Fibroblast of lung (primary cell): ENCODE measurements around the gene SDHC. TPM values are rescaled to one million over a fixed set of nuclear protein-coding genes. Genes with fewer than 3 reads are reported as not detected.
"Not testable (repeated sequence)": the region's sequence is repeated elsewhere in the genome, so short reads cannot be mapped to it uniquely, and the experiment has no call there.

Source experiments
- DNase-seq, 2 donors: peaks; one replicate each; pipeline versions ENCODE4 v3.0.0 to v3.0.0-alpha.2; 2010; ENCODE audit warnings: low read depth in 2 of 2
- H2AFZ ChIP-seq: 2 replicates; pipeline ENCODE4 v1.5.1; 2012; ENCODE audit warnings: low read length, control low read depth, inconsistent platforms
- H3K27ac ChIP-seq: 2 replicates; pipeline ENCODE4 v1.5.1; 2011; ENCODE audit warnings: low read length, control low read depth; ENCODE audit not compliant: insufficient read depth
- H3K27me3 ChIP-seq: 2 replicates; pipeline ENCODE4 v1.5.1; 2011; ENCODE audit warnings: mild to moderate bottlenecking, low read length; ENCODE audit not compliant: control insufficient read depth, insufficient read depth
- H3K36me3 ChIP-seq: 2 replicates; pipeline ENCODE4 v1.5.1; 2011; ENCODE audit warnings: low read length; ENCODE audit not compliant: control insufficient read depth, insufficient read depth
- H3K4me1 ChIP-seq: 2 replicates; pipeline ENCODE4 v1.5.1; 2011; ENCODE audit warnings: low read length; ENCODE audit not compliant: control insufficient read depth, insufficient read depth; ENCODE audit errors: extremely low read depth
- H3K4me2 ChIP-seq: 2 replicates; pipeline ENCODE4 v1.5.1; 2011; ENCODE audit warnings: low read length, control low read depth; ENCODE audit not compliant: insufficient read depth; ENCODE audit errors: extremely low read depth
- H3K4me3 ChIP-seq, 4 experiments: fragments of 200-600 bp in 1 of 4; sonication (generic) in 1 of 4; replicated peaks in 1 of 4; 2 replicates each; pipeline ENCODE4 v1.5.1; 2011 to 2016; ENCODE audit warnings: low read length in 4 of 4, low read depth in 3 of 4, mild to moderate bottlenecking in 3 of 4, control low read depth in 2 of 4, inconsistent platforms in 1 of 4, mixed read lengths in 1 of 4; ENCODE audit not compliant: insufficient read depth in 1 of 4; ENCODE audit errors: control extremely low read depth in 1 of 4
- H3K79me2 ChIP-seq: 2 replicates; pipeline ENCODE4 v1.5.1; 2012; ENCODE audit warnings: mild to moderate bottlenecking, low read length, inconsistent platforms; ENCODE audit not compliant: control insufficient read depth, insufficient read depth
- H3K9ac ChIP-seq: 2 replicates; pipeline ENCODE4 v1.5.1; 2011; ENCODE audit warnings: mild to moderate bottlenecking, low read length, control low read depth; ENCODE audit not compliant: insufficient read depth
- H3K9me3 ChIP-seq: 2 replicates; pipeline ENCODE4 v1.5.1; 2012; ENCODE audit warnings: low read depth, low read length; ENCODE audit not compliant: control insufficient read depth, insufficient read depth
- H4K20me1 ChIP-seq: 2 replicates; pipeline ENCODE4 v1.5.1; 2011; ENCODE audit warnings: low read length; ENCODE audit not compliant: control insufficient read depth, insufficient read depth; ENCODE audit errors: extremely low read depth
- CTCF ChIP-seq, 2 donors: IDR thresholded peaks in 1 of 2; conservative IDR thresholded peaks in 1 of 2; 1 replicate in 1 of 2; 2 replicates in 1 of 2; pipeline ENCODE4 v1.5.1; 2011 to 2012; ENCODE audit warnings: low read length in 2 of 2, control low read depth in 1 of 2, inconsistent platforms in 1 of 2, low read depth in 1 of 2, mild to moderate bottlenecking in 1 of 2
- EZH2 ChIP-seq: IDR thresholded peaks from 2 replicates; pipeline ENCODE4 v1.5.1; 2012; ENCODE audit warnings: low read length, control low read depth, mild to moderate bottlenecking; ENCODE audit errors: missing control alignments
- polyA plus RNA-seq, 2 donors: library from polyadenylated mRNA; depleted of rRNA in 1 of 2; stranded (reverse) in 1 of 2; unstranded in 1 of 2; fragments of >200 nt; gene quantifications; 2 replicates each; pipeline ENCODE4 v1.2.1, GENCODE V29; 2011 to 2012; ENCODE audit warnings: missing spikeins in 1 of 2
- total RNA-seq: library from RNA; depleted of rRNA; stranded (reverse); fragments of >200 nt; gene quantifications from 2 replicates; pipeline ENCODE4 v1.2.1, GENCODE V29; 2014

The SDHC gene
- total and polyA plus RNA-seq, 2 donors (not counting 1 experiment from before 2014, with no cell fraction given) = 24.8 to 484 TPM

- Histone ChIP-seq H2AFZ (peak overlapping the region; percentile 98), H3K4me3 (peak overlapping the region; percentile 69 to 90 (median 76)), H3K9ac (peak overlapping the region; percentile 87), H3K36me3 (no peaks in the 10 kb centered on the region), H3K4me2 (peak overlapping the region; percentile 95), H3K79me2 (no peaks in the 10 kb centered on the region), H4K20me1 (no peaks in the 10 kb centered on the region), H3K9me3 (no peaks in the 10 kb centered on the region), H3K27ac (peak overlapping the region; percentile 97), H3K4me1 (peaks cover 3% of the 10 kb centered on the region), H3K27me3 (no peaks in the 10 kb centered on the region)
- peak; percentile 97 to 98 for DNase-seq
- TF ChIP-seq CTCF (conservative IDR thresholded peaks at IDR 0.05 in 1 of 2, IDR thresholded peaks at IDR 0.05 in 1 of 2; ENCODE audit: low read depth in 1 of 2, low read length in 2 of 2) (no peak), EZH2 (no peak)
These were observed 75.7 kb downstream of the SDHC start for GRCh38 chr1:161389691-161390558.

GRCh38 chr1:161390559-161390858 lies 76.3 kb downstream of the SDHC start:
- Histone ChIP-seq H3K36me3 (no peaks in the 10 kb centered on the region), H3K4me1 (peaks cover 3% of the 10 kb centered on the region), H2AFZ (peak overlapping the region; percentile 88), H3K79me2 (no peaks in the 10 kb centered on the region), H3K4me2 (peak overlapping the region; percentile 95), H3K9ac (peak overlapping the region; percentile 87), H3K27me3 (no peaks in the 10 kb centered on the region), H3K9me3 (no peaks in the 10 kb centered on the region), H3K27ac (peak overlapping the region; percentile 91), H4K20me1 (no peaks in the 10 kb centered on the region), H3K4me3 (peak overlapping the region; percentile 59 to 90 (median 76))
- DNase-seq = no peak
- TF ChIP-seq CTCF (conservative IDR thresholded peaks at IDR 0.05 in 1 of 2, IDR thresholded peaks at IDR 0.05 in 1 of 2; ENCODE audit: low read depth in 1 of 2, low read length in 2 of 2) = no peak
- TF ChIP-seq EZH2 = no peak

- H3K27ac ChIP-seq, H3K4me1 ChIP-seq, H3K36me3 ChIP-seq, H3K4me3 ChIP-seq, DNase-seq, H4K20me1 ChIP-seq, H3K79me2 ChIP-seq, H3K9me3 ChIP-seq, H2AFZ ChIP-seq, H3K27me3 ChIP-seq, H3K9ac ChIP-seq: not testable (repeated sequence)
- peak overlapping the region; percentile 95 for H3K4me2 ChIP-seq
These were observed 77.0 kb downstream of the SDHC start for GRCh38 chr1:161391136-161391535.
